H9 (cell line): ENCODE results near the gene GNE. TPM values are rescaled to one million over a fixed set of nuclear protein-coding genes. Genes with fewer than 3 reads are reported as not detected.
"Not testable (repeated sequence)": the region's sequence is repeated elsewhere in the genome, so short reads cannot be mapped to it uniquely, and the experiment has no call there.

ENCODE experiments used
- DNase-seq: peaks from one replicate; pipeline ENCODE4 v3.0.0-alpha.2; 2017
- H2AFZ ChIP-seq: one replicate; pipeline ENCODE4 v1.6.1; 2013; ENCODE audit warnings: mild to moderate bottlenecking, low read length, control low read depth, moderate library complexity
- H2AK5ac ChIP-seq: 2 replicates; pipeline ENCODE4 v1.6.1; 2013; ENCODE audit warnings: low read length, control low read depth, mixed read lengths; ENCODE audit not compliant: insufficient read length
- H2BK120ac ChIP-seq: one replicate; pipeline ENCODE4 v1.6.1; 2013; ENCODE audit warnings: low read depth, mild to moderate bottlenecking, low read length, control low read depth, inconsistent platforms; ENCODE audit not compliant: poor library complexity, severe bottlenecking
- H2BK12ac ChIP-seq: 2 replicates; pipeline ENCODE4 v1.6.1; 2013; ENCODE audit warnings: low read length, control low read depth, mixed read lengths, low read depth; ENCODE audit not compliant: insufficient read length
- H2BK15ac ChIP-seq: 2 replicates; pipeline ENCODE4 v1.6.1; 2013; ENCODE audit warnings: low read depth, low read length, control low read depth
- H2BK20ac ChIP-seq: one replicate; pipeline ENCODE4 v1.6.1; 2013; ENCODE audit warnings: low read depth, mild to moderate bottlenecking, low read length, control low read depth, inconsistent platforms; ENCODE audit not compliant: poor library complexity, severe bottlenecking
- H2BK5ac ChIP-seq: 2 replicates; pipeline ENCODE4 v1.6.1; 2013; ENCODE audit warnings: low read length, control low read depth, mixed read lengths; ENCODE audit not compliant: insufficient read length
- H3K14ac ChIP-seq: 2 replicates; pipeline ENCODE4 v1.6.1; 2013; ENCODE audit warnings: low read length, control low read depth; ENCODE audit not compliant: insufficient read depth
- H3K18ac ChIP-seq: 2 replicates; pipeline ENCODE4 v1.6.1; 2013; ENCODE audit warnings: low read depth, mild to moderate bottlenecking, mixed read lengths, low read length, control low read depth; ENCODE audit not compliant: insufficient read length
- H3K23ac ChIP-seq: 2 replicates; pipeline ENCODE4 v1.6.1; 2013; ENCODE audit warnings: low read length, control low read depth, mixed read lengths, low read depth; ENCODE audit not compliant: insufficient read length
- H3K23me2 ChIP-seq: 2 replicates; pipeline ENCODE4 v1.6.1; 2013; ENCODE audit warnings: low read depth, mild to moderate bottlenecking, mixed read lengths, low read length, control low read depth; ENCODE audit not compliant: insufficient read length, poor library complexity, severe bottlenecking
- H3K27ac ChIP-seq: 2 replicates; pipeline ENCODE4 v1.5.1; 2013; ENCODE audit warnings: low read length, control low read depth, mixed read lengths, low read depth; ENCODE audit not compliant: insufficient read length
- H3K27me3 ChIP-seq: 2 replicates; pipeline ENCODE4 v1.6.1; 2013; ENCODE audit warnings: low read length, control low read depth, inconsistent platforms; ENCODE audit not compliant: insufficient read depth
- H3K4ac ChIP-seq: 2 replicates; pipeline ENCODE4 v1.6.1; 2013; ENCODE audit warnings: low read depth, mild to moderate bottlenecking, control low read depth, inconsistent platforms, low read length, moderate library complexity
- H3K4me1 ChIP-seq: 2 replicates; pipeline ENCODE4 v1.6.1; 2013; ENCODE audit warnings: low read length, control low read depth, inconsistent platforms; ENCODE audit not compliant: insufficient read depth
- H3K4me2 ChIP-seq: 2 replicates; pipeline ENCODE4 v1.6.1; 2013; ENCODE audit warnings: low read length, control low read depth, mixed read lengths; ENCODE audit not compliant: insufficient read length, insufficient read depth
- H3K56ac ChIP-seq: 2 replicates; pipeline ENCODE4 v1.6.1; 2013; ENCODE audit warnings: low read depth, mild to moderate bottlenecking, mixed read lengths, low read length, control low read depth; ENCODE audit not compliant: insufficient read length
- H3K79me1 ChIP-seq: 2 replicates; pipeline ENCODE4 v1.6.1; 2013; ENCODE audit warnings: low read depth, mild to moderate bottlenecking, moderate library complexity, low read length, control low read depth, inconsistent platforms; ENCODE audit not compliant: insufficient read depth, poor library complexity, severe bottlenecking
- H3K79me2 ChIP-seq: 2 replicates; pipeline ENCODE4 v1.6.1; 2013; ENCODE audit warnings: low read length, control low read depth, inconsistent platforms; ENCODE audit not compliant: insufficient read depth
- H3K9ac ChIP-seq: 2 replicates; pipeline ENCODE4 v1.6.1; 2013; ENCODE audit warnings: low read length, control low read depth, mixed read lengths; ENCODE audit not compliant: insufficient read length; ENCODE audit errors: extremely low read depth
- H3K9me3 ChIP-seq: one replicate; pipeline ENCODE4 v1.6.1; 2013; ENCODE audit warnings: low read depth, low read length, inconsistent platforms; ENCODE audit not compliant: control insufficient read depth
- H3T11ph ChIP-seq: one replicate; pipeline ENCODE4 v1.6.1; 2013; ENCODE audit warnings: mild to moderate bottlenecking, low read length, control low read depth, inconsistent platforms
- H4K20me1 ChIP-seq: one replicate; pipeline ENCODE4 v1.6.1; 2013; ENCODE audit not compliant: control insufficient read depth, insufficient read length, insufficient read depth
- H4K5ac ChIP-seq: 2 replicates; pipeline ENCODE4 v1.6.1; 2013; ENCODE audit warnings: low read depth, mild to moderate bottlenecking, mixed read lengths, low read length, control low read depth; ENCODE audit not compliant: insufficient read length
- H4K8ac ChIP-seq: replicated peaks from 2 replicates; pipeline ENCODE4 v1.6.1; 2013; ENCODE audit warnings: low read length, control low read depth, mixed read lengths, low read depth; ENCODE audit not compliant: insufficient read length
- H4K91ac ChIP-seq: 2 replicates; pipeline ENCODE4 v1.6.1; 2013; ENCODE audit warnings: low read depth, mild to moderate bottlenecking, moderate library complexity, mixed read lengths, low read length, control low read depth; ENCODE audit not compliant: insufficient read length
- H3K27ac Mint-ChIP-seq, 3 experiments: 2 replicates in 2 of 3; 3 replicates in 1 of 3; pipeline ENCODE4 v1.8.0; 2020 to 2021; ENCODE audit warnings: mixed read lengths in 3 of 3, mild to moderate bottlenecking in 1 of 3, moderate library complexity in 1 of 3
- H3K27me3 Mint-ChIP-seq: 2 replicates; pipeline ENCODE4 v1.8.0; 2021; ENCODE audit warnings: low read depth, mild to moderate bottlenecking, moderate library complexity, mixed read lengths
- H3K36me3 Mint-ChIP-seq, 3 experiments: 2 replicates in 2 of 3; 3 replicates in 1 of 3; pipeline ENCODE4 v1.8.0; 2020 to 2021; ENCODE audit warnings: low read depth in 3 of 3, mixed read lengths in 3 of 3; ENCODE audit not compliant: insufficient read depth in 1 of 3
- H3K4me1 Mint-ChIP-seq, 2 experiments: 2 replicates each; pipeline ENCODE4 v1.8.0; 2020; ENCODE audit warnings: mixed read lengths in 2 of 2
- H3K4me3 Mint-ChIP-seq, 2 experiments: 2 replicates in 1 of 2; 3 replicates in 1 of 2; pipeline ENCODE4 v1.8.0; 2020 to 2021; ENCODE audit warnings: mild to moderate bottlenecking in 2 of 2, mixed read lengths in 2 of 2, moderate library complexity in 1 of 2
- H3K9me3 Mint-ChIP-seq, 2 experiments: 2 replicates in 1 of 2; 3 replicates in 1 of 2; pipeline ENCODE4 v1.8.0; 2020; ENCODE audit warnings: mild to moderate bottlenecking in 2 of 2, mixed read lengths in 2 of 2, moderate library complexity in 1 of 2
- WGBS: extraction: QIAGEN DNeasy Blood & Tissue Kit; methylation state at CpG from one replicate; pipeline ENCODE4 v1.1.7; 2013; ENCODE audit warnings: missing lambda C conversion rate, low lambda C conversion rate, mixed read lengths; ENCODE audit not compliant: insufficient read length; ENCODE audit errors: extremely low coverage; 5-methylcytosine and 5-hydroxymethylcytosine counted together
- total RNA-seq: library from RNA; stranded (reverse); gene quantifications from 2 replicates; pipeline ENCODE4 v1.2.1, GENCODE V29; 2021
- TF ChIP-seq, protein P1 (sequence below): fragments of 200-600 bp; sonication (generic); conservative IDR thresholded peaks from 3 replicates; pipeline ENCODE4 v1.8.0; 2021; ENCODE audit warnings: antibody characterized with exemption, mild to moderate bottlenecking

Gene GNE
- total RNA-seq, 1 experiment from 2014 or later = 6.3 TPM

DNA sequence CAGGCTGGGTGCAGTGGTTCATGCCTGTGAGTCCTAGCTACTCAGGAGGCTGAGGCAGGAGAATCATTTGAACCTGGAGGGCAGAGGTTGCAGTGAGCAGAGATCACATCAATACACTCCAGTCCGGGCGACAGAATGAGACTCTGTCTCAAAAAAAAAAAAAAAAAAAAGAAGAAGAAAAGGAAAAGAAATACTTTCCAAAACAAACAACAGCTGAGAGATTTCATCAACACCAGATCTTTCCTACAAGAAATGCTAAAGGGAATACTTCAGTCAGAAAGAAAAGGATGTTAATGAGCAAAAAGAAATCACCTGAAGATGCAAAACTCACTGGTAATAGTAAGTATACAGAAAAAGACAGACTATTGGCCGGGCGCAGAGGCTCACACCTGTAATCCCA, 80.7 kb downstream of the GNE start:
- no peak for DNase-seq
- H3K4ac ChIP-seq = no peak overlapping the region
- no peak overlapping the region for H3K23ac ChIP-seq
- H2AFZ ChIP-seq = no peak overlapping the region
- H3K27me3 ChIP-seq = no peaks in the 10 kb centered on the region
- no peak overlapping the region for H2BK5ac ChIP-seq
- no peaks in the 10 kb centered on the region for H3K4me1 ChIP-seq
- no peak overlapping the region for H2BK20ac ChIP-seq
- no peak overlapping the region for H2BK12ac ChIP-seq
- peaks cover 22 to 31% of the 10 kb centered on the region in 2 experiments for H3K9me3 Mint-ChIP-seq
- no peak overlapping the region for H4K91ac ChIP-seq
- no peaks in the 10 kb centered on the region for H4K20me1 ChIP-seq
- H4K8ac ChIP-seq = no peak overlapping the region
- no peak overlapping the region for H2AK5ac ChIP-seq
- peaks cover 0 to 9% (median 1%) of the 10 kb centered on the region in 3 experiments; a peak in 4 of 7 replicates for H3K36me3 Mint-ChIP-seq
- no peaks in the 10 kb centered on the region for H3K79me1 ChIP-seq
- TF ChIP-seq, protein P1, sequence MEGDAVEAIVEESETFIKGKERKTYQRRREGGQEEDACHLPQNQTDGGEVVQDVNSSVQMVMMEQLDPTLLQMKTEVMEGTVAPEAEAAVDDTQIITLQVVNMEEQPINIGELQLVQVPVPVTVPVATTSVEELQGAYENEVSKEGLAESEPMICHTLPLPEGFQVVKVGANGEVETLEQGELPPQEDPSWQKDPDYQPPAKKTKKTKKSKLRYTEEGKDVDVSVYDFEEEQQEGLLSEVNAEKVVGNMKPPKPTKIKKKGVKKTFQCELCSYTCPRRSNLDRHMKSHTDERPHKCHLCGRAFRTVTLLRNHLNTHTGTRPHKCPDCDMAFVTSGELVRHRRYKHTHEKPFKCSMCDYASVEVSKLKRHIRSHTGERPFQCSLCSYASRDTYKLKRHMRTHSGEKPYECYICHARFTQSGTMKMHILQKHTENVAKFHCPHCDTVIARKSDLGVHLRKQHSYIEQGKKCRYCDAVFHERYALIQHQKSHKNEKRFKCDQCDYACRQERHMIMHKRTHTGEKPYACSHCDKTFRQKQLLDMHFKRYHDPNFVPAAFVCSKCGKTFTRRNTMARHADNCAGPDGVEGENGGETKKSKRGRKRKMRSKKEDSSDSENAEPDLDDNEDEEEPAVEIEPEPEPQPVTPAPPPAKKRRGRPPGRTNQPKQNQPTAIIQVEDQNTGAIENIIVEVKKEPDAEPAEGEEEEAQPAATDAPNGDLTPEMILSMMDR = no peak
- H2BK15ac ChIP-seq = no peak overlapping the region
- H4K5ac ChIP-seq = no peak overlapping the region
- H3K27me3 Mint-ChIP-seq = peaks cover 11% of the 10 kb centered on the region
- H3K9me3 ChIP-seq = no peaks in the 10 kb centered on the region
- no peak overlapping the region for H3K14ac ChIP-seq
- H3K56ac ChIP-seq = no peak overlapping the region
- no peak overlapping the region for H2BK120ac ChIP-seq
- H3K9ac ChIP-seq = no peak overlapping the region
- H3K27ac Mint-ChIP-seq = no peak overlapping the region
- no peak overlapping the region for H3T11ph ChIP-seq
- H3K79me2 ChIP-seq = no peaks in the 10 kb centered on the region
- H3K4me1 Mint-ChIP-seq = peaks cover 4 to 5% of the 10 kb centered on the region in 2 experiments; a peak in 3 of 4 replicates
- no peak overlapping the region for H3K4me3 Mint-ChIP-seq
- H3K27ac ChIP-seq = no peak overlapping the region
- H3K4me2 ChIP-seq = no peak overlapping the region
- WGBS = no CpG with 5 or more reads among the region's 4 CpGs
- no peaks in the 10 kb centered on the region for H3K23me2 ChIP-seq
- no peak overlapping the region for H3K18ac ChIP-seq

DNA sequence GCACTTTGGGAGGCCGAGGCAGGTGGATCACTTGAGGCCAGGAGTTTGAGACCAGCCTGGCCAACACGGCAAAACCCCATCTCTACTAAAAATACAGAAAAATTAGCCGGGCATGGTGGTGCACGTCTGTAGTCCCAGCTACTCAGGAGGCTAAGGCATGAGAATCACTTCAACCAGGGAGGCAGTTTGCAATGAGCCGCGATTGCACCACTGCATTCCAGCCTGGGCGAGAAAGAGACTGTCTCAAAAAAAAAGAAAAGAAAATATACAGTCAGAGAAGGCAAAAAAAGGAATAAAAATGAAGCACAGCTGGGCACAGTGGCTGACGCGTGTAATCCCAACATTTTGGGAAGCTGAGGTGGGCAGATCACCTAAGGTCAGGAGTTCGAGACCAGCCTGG, 81.8 kb downstream of the GNE start:
- H2AK5ac ChIP-seq = not testable (repeated sequence)

More for the DNA sequence above, 81.8 kb downstream of the GNE start:
- whole genome bisulfite sequencing = no CpG with 5 or more reads among the region's 10 CpGs
- H3K9ac ChIP-seq, H4K8ac ChIP-seq, H4K20me1 ChIP-seq, H3K79me2 ChIP-seq, H2BK12ac ChIP-seq, H3K56ac ChIP-seq, H4K5ac ChIP-seq, H3K36me3 Mint-ChIP-seq, H3K27ac ChIP-seq, H3K4ac ChIP-seq, H3K4me3 Mint-ChIP-seq, H3K18ac ChIP-seq, H3K27me3 ChIP-seq, DNase-seq, H3T11ph ChIP-seq, H3K27ac Mint-ChIP-seq, H3K23ac ChIP-seq, H3K14ac ChIP-seq, H3K23me2 ChIP-seq, H2BK120ac ChIP-seq, H3K27me3 Mint-ChIP-seq, H3K4me1 ChIP-seq, H3K4me1 Mint-ChIP-seq, H2AFZ ChIP-seq, H4K91ac ChIP-seq, H3K9me3 ChIP-seq, H2BK15ac ChIP-seq, H3K4me2 ChIP-seq, H3K79me1 ChIP-seq, H2BK5ac ChIP-seq, H2BK20ac ChIP-seq: not testable (repeated sequence)
- peaks cover 22 to 24% of the 10 kb centered on the region in 2 experiments for H3K9me3 Mint-ChIP-seq
